H9 (cell line): ENCODE data around the gene ATRNL1. TPM values are rescaled to one million over a fixed set of nuclear protein-coding genes. Genes with fewer than 3 reads are reported as not detected.

Experiments
- DNase-seq: peaks from one replicate; pipeline ENCODE4 v3.0.0-alpha.2; 2017
- H2AFZ ChIP-seq: one replicate; pipeline ENCODE4 v1.6.1; 2013; ENCODE audit warnings: mild to moderate bottlenecking, low read length, control low read depth, moderate library complexity
- H2AK5ac ChIP-seq: 2 replicates; pipeline ENCODE4 v1.6.1; 2013; ENCODE audit warnings: low read length, control low read depth, mixed read lengths; ENCODE audit not compliant: insufficient read length
- H2BK120ac ChIP-seq: one replicate; pipeline ENCODE4 v1.6.1; 2013; ENCODE audit warnings: low read depth, mild to moderate bottlenecking, low read length, control low read depth, inconsistent platforms; ENCODE audit not compliant: poor library complexity, severe bottlenecking
- H2BK12ac ChIP-seq: 2 replicates; pipeline ENCODE4 v1.6.1; 2013; ENCODE audit warnings: low read length, control low read depth, mixed read lengths, low read depth; ENCODE audit not compliant: insufficient read length
- H2BK15ac ChIP-seq: 2 replicates; pipeline ENCODE4 v1.6.1; 2013; ENCODE audit warnings: low read depth, low read length, control low read depth
- H2BK20ac ChIP-seq: one replicate; pipeline ENCODE4 v1.6.1; 2013; ENCODE audit warnings: low read depth, mild to moderate bottlenecking, low read length, control low read depth, inconsistent platforms; ENCODE audit not compliant: poor library complexity, severe bottlenecking
- H2BK5ac ChIP-seq: 2 replicates; pipeline ENCODE4 v1.6.1; 2013; ENCODE audit warnings: low read length, control low read depth, mixed read lengths; ENCODE audit not compliant: insufficient read length
- H3K14ac ChIP-seq: 2 replicates; pipeline ENCODE4 v1.6.1; 2013; ENCODE audit warnings: low read length, control low read depth; ENCODE audit not compliant: insufficient read depth
- H3K18ac ChIP-seq: 2 replicates; pipeline ENCODE4 v1.6.1; 2013; ENCODE audit warnings: low read depth, mild to moderate bottlenecking, mixed read lengths, low read length, control low read depth; ENCODE audit not compliant: insufficient read length
- H3K23ac ChIP-seq: 2 replicates; pipeline ENCODE4 v1.6.1; 2013; ENCODE audit warnings: low read length, control low read depth, mixed read lengths, low read depth; ENCODE audit not compliant: insufficient read length
- H3K23me2 ChIP-seq: 2 replicates; pipeline ENCODE4 v1.6.1; 2013; ENCODE audit warnings: low read depth, mild to moderate bottlenecking, mixed read lengths, low read length, control low read depth; ENCODE audit not compliant: insufficient read length, poor library complexity, severe bottlenecking
- H3K27ac ChIP-seq: 2 replicates; pipeline ENCODE4 v1.5.1; 2013; ENCODE audit warnings: low read length, control low read depth, mixed read lengths, low read depth; ENCODE audit not compliant: insufficient read length
- H3K27me3 ChIP-seq: 2 replicates; pipeline ENCODE4 v1.6.1; 2013; ENCODE audit warnings: low read length, control low read depth, inconsistent platforms; ENCODE audit not compliant: insufficient read depth
- H3K4ac ChIP-seq: 2 replicates; pipeline ENCODE4 v1.6.1; 2013; ENCODE audit warnings: low read depth, mild to moderate bottlenecking, control low read depth, inconsistent platforms, low read length, moderate library complexity
- H3K4me1 ChIP-seq: 2 replicates; pipeline ENCODE4 v1.6.1; 2013; ENCODE audit warnings: low read length, control low read depth, inconsistent platforms; ENCODE audit not compliant: insufficient read depth
- H3K4me2 ChIP-seq: 2 replicates; pipeline ENCODE4 v1.6.1; 2013; ENCODE audit warnings: low read length, control low read depth, mixed read lengths; ENCODE audit not compliant: insufficient read length, insufficient read depth
- H3K56ac ChIP-seq: 2 replicates; pipeline ENCODE4 v1.6.1; 2013; ENCODE audit warnings: low read depth, mild to moderate bottlenecking, mixed read lengths, low read length, control low read depth; ENCODE audit not compliant: insufficient read length
- H3K79me1 ChIP-seq: 2 replicates; pipeline ENCODE4 v1.6.1; 2013; ENCODE audit warnings: low read depth, mild to moderate bottlenecking, moderate library complexity, low read length, control low read depth, inconsistent platforms; ENCODE audit not compliant: insufficient read depth, poor library complexity, severe bottlenecking
- H3K79me2 ChIP-seq: 2 replicates; pipeline ENCODE4 v1.6.1; 2013; ENCODE audit warnings: low read length, control low read depth, inconsistent platforms; ENCODE audit not compliant: insufficient read depth
- H3K9ac ChIP-seq: 2 replicates; pipeline ENCODE4 v1.6.1; 2013; ENCODE audit warnings: low read length, control low read depth, mixed read lengths; ENCODE audit not compliant: insufficient read length; ENCODE audit errors: extremely low read depth
- H3K9me3 ChIP-seq: one replicate; pipeline ENCODE4 v1.6.1; 2013; ENCODE audit warnings: low read depth, low read length, inconsistent platforms; ENCODE audit not compliant: control insufficient read depth
- H3T11ph ChIP-seq: one replicate; pipeline ENCODE4 v1.6.1; 2013; ENCODE audit warnings: mild to moderate bottlenecking, low read length, control low read depth, inconsistent platforms
- H4K20me1 ChIP-seq: one replicate; pipeline ENCODE4 v1.6.1; 2013; ENCODE audit not compliant: control insufficient read depth, insufficient read length, insufficient read depth
- H4K5ac ChIP-seq: 2 replicates; pipeline ENCODE4 v1.6.1; 2013; ENCODE audit warnings: low read depth, mild to moderate bottlenecking, mixed read lengths, low read length, control low read depth; ENCODE audit not compliant: insufficient read length
- H4K8ac ChIP-seq: replicated peaks from 2 replicates; pipeline ENCODE4 v1.6.1; 2013; ENCODE audit warnings: low read length, control low read depth, mixed read lengths, low read depth; ENCODE audit not compliant: insufficient read length
- H4K91ac ChIP-seq: 2 replicates; pipeline ENCODE4 v1.6.1; 2013; ENCODE audit warnings: low read depth, mild to moderate bottlenecking, moderate library complexity, mixed read lengths, low read length, control low read depth; ENCODE audit not compliant: insufficient read length
- H3K27ac Mint-ChIP-seq, 3 experiments: 2 replicates in 2 of 3; 3 replicates in 1 of 3; pipeline ENCODE4 v1.8.0; 2020 to 2021; ENCODE audit warnings: mixed read lengths in 3 of 3, mild to moderate bottlenecking in 1 of 3, moderate library complexity in 1 of 3
- H3K27me3 Mint-ChIP-seq: 2 replicates; pipeline ENCODE4 v1.8.0; 2021; ENCODE audit warnings: low read depth, mild to moderate bottlenecking, moderate library complexity, mixed read lengths
- H3K36me3 Mint-ChIP-seq, 3 experiments: 2 replicates in 2 of 3; 3 replicates in 1 of 3; pipeline ENCODE4 v1.8.0; 2020 to 2021; ENCODE audit warnings: low read depth in 3 of 3, mixed read lengths in 3 of 3; ENCODE audit not compliant: insufficient read depth in 1 of 3
- H3K4me1 Mint-ChIP-seq, 2 experiments: 2 replicates each; pipeline ENCODE4 v1.8.0; 2020; ENCODE audit warnings: mixed read lengths in 2 of 2
- H3K4me3 Mint-ChIP-seq, 2 experiments: 2 replicates in 1 of 2; 3 replicates in 1 of 2; pipeline ENCODE4 v1.8.0; 2020 to 2021; ENCODE audit warnings: mild to moderate bottlenecking in 2 of 2, mixed read lengths in 2 of 2, moderate library complexity in 1 of 2
- H3K9me3 Mint-ChIP-seq, 2 experiments: 2 replicates in 1 of 2; 3 replicates in 1 of 2; pipeline ENCODE4 v1.8.0; 2020; ENCODE audit warnings: mild to moderate bottlenecking in 2 of 2, mixed read lengths in 2 of 2, moderate library complexity in 1 of 2
- CTCF ChIP-seq: fragments of 200-600 bp; sonication (generic); conservative IDR thresholded peaks from 3 replicates; pipeline ENCODE4 v1.8.0; 2021; ENCODE audit warnings: antibody characterized with exemption, mild to moderate bottlenecking
- WGBS: extraction: QIAGEN DNeasy Blood & Tissue Kit; methylation state at CpG from one replicate; pipeline ENCODE4 v1.1.7; 2013; ENCODE audit warnings: missing lambda C conversion rate, low lambda C conversion rate, mixed read lengths; ENCODE audit not compliant: insufficient read length; ENCODE audit errors: extremely low coverage; 5-methylcytosine and 5-hydroxymethylcytosine counted together
- total RNA-seq: library from RNA; stranded (reverse); gene quantifications from 2 replicates; pipeline ENCODE4 v1.2.1, GENCODE V29; 2021

The ATRNL1 gene
- total RNA-seq, 1 experiment from 2014 or later = 9.2 TPM

GRCh38 chr10:115555887-115556402, 462.8 kb downstream of the ATRNL1 start:
- H2BK20ac ChIP-seq = no peak overlapping the region

More at GRCh38 chr10:115555887-115556402, 462.8 kb downstream of the ATRNL1 start:
- Mint-ChIP-seq H3K27me3 (no peaks in the 10 kb centered on the region), H3K4me1 (peaks cover 0 to 10% of the 10 kb centered on the region in 2 experiments), H3K4me3 (no peak overlapping the region), H3K9me3 (no peaks in the 10 kb centered on the region), H3K36me3 (no peaks in the 10 kb centered on the region), H3K27ac (no peak overlapping the region)
- Histone ChIP-seq H3K79me1 (no peaks in the 10 kb centered on the region), H2BK15ac (no peak overlapping the region), H2AK5ac (no peak overlapping the region), H3K23ac (no peak overlapping the region), H3K9me3 (no peaks in the 10 kb centered on the region), H4K91ac (no peak overlapping the region), H3K4me2 (no peak overlapping the region), H2BK120ac (no peak overlapping the region), H3K27ac (no peak overlapping the region), H3K23me2 (no peaks in the 10 kb centered on the region), H3K27me3 (no peaks in the 10 kb centered on the region), H4K5ac (no peak overlapping the region), H3K4me1 (no peaks in the 10 kb centered on the region), H4K20me1 (no peaks in the 10 kb centered on the region), H3T11ph (no peak overlapping the region), H3K9ac (no peak overlapping the region), H4K8ac (no peak overlapping the region), H3K14ac (no peak overlapping the region), H3K4ac (no peak overlapping the region), H3K56ac (no peak overlapping the region), H2AFZ (no peak overlapping the region), H2BK12ac (no peak overlapping the region), H3K18ac (no peak overlapping the region), H3K79me2 (no peaks in the 10 kb centered on the region), H2BK5ac (no peak overlapping the region)
- DNase-seq = no peak
- no peak for TF ChIP-seq CTCF
- WGBS = no CpG with 5 or more reads among the region's 3 CpGs
